NOMO-1 treated with DMSO at 0.1 percent for 48 hours (cell line): ENCODE data around the gene GDF7.

ENCODE experiments used
- DNase-seq: peaks from one replicate; lab custom pipeline; 2025; ENCODE audit not compliant: unreplicated experiment; lab: John Stamatoyannopoulos, UW

GDF7 gene

DNA sequence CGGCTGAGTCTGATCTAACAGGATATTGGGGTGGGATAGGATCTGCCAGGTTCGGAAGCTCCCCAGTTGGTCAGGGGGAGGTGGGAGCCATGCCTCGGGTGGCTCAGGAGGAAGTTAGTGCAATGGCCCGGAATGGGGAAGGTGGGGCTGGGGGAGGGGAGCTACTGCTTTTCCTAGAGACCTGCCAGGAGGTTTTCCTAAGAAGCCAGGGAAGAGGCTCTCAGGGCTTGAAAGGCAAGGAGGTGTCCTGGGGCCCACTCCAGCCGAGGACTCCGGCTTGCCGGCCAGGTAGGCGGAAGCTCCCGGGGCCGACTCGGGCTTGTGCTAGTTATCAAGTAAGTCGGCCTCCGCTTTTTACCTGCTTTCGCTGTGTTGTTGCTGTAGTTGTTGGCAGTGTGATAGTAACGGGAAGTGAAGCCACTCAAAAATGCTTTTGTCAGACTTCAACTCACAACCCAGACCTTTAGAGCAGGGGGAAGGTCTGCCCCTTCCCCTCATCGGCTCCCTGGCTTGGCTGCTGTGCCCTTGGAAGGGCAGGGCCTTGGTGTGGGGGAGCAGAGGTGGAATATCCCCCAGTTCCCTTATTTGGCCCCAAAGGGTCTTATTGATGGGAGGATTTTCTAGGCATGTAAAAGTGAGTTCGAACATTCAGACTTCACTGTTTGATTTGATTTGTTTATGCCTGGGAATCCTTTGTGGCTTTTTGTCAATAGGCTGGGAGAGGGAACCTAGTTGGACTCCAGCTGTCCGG is 5.4 kb downstream of the GDF7 start:
- DNase-seq = no peak

DNA sequence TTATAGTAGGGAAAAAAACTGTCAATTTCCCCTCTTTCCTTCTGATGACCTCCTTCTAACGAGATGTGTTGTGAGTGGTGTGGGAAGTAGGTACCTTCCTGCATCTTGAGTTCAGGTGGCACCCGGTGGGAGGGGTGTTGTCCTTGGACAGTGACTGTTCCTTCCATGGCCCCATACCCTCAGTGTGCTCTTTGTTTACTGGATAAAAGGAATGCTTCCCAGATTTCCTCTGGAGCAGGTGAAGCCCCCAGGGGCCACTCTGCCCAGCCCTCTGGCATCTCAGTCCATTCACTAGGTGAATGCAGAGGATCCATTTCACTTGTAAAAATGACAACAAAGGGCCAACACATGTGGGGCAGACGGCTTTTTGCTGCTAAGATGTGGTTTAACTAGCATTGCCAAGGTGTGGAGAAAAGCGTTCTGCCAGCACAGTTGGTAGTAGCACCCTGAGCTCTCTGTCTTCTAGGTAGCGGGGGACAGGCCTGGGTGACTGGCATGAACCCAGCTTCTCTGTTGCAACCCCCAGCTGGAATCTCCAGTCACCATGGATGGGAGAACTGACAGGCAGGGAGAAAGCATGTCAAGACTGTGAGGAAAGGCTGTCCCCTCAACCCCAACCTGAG is 6.9 kb downstream of the GDF7 start:
- DNase-seq = no peak

DNA sequence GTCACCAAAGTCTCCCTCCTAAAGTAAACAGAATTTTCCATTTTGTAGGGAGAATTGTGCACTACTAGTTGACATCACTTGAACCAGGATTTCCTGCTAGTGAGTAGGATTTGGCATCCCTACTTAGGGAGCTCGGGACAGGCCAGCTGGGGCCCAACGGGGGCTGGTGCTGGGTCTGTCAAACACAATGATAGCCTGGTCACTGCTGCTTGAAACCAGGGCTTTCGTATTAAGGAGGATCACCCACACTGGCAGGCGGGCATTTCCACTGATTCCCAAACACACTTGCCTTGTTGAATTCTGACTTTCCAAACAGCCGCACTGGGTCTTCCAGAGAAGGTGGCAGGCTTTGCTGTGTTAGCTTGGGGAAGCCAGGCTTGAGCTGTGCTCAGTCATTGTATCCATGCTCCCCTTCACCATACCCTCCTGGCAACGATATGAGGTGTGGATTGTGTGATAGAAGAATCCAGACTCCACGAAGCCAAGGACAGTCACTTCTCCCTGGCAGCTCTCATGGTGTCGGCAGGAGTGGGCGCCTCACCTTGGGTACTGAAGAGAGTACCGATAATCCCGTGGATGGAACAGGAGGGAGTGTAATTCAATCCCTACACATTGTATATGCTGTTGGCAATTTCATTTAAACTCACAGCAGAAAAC is 7.5 kb downstream of the GDF7 start:
- DNase-seq = no peak

DNA sequence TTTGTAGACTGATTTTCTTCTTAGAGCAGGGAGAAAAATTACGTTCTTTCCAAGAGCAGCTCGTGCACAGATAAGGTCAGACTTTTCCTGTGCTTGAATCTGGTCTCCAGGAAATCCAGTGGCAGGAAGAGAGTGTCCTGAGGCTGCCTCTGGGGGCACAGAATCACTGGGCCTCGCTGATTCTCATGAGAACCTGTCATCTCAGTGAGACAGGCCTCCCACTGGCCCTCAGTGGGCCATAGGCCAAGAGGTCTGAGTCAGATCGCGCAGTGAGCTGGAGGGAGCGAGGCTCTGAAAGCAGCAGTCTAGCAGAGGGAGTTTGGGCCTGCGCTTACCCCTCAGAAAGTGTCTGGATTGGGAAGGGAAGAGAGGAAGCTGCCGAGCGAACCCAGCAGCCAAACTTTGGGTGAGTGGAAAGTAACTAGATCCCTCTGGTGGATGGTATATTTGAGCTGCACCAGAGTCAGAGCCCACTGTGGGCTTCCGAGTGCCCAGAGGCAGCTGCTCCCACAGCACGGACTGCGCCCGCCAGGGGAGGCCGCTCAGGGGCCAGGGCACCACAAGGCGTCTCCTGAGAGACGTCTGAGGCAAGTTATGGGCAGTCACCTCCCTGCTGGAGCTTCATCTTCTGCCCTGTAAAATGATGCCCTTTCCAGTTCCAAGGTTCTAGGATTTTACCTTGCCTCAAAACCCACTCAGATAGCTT is 8.2 kb downstream of the GDF7 start:
- DNase-seq = no peak

DNA sequence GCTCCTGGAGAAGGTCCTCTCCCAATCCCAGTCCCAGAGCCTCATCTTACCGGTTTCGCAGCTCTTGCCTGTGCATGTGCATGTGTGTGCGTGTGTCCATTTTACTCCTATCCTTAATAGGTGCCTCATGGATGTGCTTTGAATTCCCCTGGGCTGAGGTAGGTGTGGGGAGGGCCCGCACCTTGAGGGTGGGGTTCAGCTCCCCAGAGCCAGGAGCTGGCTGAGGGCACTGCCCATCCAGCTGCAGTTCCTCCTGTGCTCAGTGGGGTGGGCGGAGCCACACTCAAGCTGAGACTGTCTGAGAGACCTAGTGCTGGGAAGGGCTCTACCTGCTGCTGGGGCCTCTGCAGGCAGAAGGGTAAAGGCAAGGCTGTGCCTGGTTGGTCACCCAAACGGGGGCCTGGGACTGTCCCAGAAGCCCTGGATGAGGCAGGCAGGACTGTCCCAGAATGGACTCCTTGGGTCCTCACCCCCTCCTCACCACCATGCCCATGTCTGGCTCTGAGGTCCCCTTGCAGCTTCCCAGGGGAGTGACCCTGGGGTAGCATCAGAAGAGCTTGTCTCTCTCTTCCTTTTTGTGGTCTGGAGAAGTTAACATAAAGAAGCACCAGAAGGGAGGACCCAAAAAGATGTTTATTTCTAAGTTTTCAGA is 8.9 kb downstream of the GDF7 start:
- DNase-seq = peak; percentile 13

GRCh38 chr2:20676353-20677215 is 9.6 kb downstream of the GDF7 start:
- DNase-seq = no peak

DNA sequence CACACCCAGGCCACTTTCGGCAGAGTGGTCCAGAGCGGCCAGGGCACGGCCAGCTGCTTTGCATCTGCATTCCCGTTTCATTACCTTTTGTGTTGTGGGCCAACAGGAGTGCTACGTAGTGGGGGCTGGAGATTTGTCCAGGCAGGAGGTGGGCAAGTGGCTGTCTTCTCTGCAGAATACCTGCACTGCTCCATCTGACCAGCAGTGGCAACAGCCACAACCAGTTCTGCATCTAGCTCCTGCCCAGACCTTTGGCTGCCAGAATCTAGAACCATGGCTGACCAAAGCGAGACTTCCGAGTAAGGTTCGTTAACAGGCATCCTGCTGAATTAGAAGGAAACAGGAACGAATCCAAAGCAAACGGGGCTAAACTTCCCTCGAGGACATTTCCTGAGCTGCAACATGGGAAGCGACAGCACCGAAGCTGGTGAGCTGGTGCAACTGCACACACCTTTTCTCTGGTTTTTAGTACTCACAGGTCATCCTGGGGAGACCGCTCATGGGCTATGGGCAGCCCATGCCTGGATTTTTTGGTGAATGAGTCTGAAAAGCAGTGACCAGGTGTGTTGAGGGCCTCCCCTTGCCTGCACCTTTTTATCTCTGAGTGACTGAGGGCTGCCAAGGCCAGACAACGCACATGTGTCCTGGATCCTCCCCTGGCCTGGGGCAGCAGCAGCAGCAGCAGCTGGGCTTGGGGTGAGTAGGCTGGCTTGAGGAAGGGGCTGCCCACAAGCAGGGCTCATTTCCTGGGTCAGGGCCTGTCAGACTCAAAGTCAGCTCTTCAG is 10.5 kb downstream of the GDF7 start:
- DNase-seq = no peak

GRCh38 chr2:20678086-20678395 is 11.1 kb downstream of the GDF7 start:
- no peak for DNase-seq

DNA sequence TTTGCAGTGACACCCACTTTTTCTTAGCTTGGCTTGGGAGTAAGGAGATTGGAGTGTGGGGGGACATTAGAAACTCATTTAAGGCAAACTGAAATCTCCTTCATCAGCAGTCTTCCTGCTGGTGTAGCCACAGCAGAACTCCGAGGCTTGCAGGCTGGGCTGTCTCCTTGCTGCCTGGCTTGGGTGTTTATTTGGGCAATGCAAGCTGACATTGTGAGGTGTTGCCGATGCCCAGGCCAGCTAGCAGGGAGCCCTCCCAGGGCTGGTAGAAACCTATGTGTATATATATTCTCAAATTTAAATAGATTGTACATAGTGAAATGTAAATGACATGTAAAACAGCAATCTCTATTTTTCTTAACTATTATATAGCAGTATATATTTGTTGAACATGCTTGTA is 11.8 kb downstream of the GDF7 start:
- no peak for DNase-seq

DNA sequence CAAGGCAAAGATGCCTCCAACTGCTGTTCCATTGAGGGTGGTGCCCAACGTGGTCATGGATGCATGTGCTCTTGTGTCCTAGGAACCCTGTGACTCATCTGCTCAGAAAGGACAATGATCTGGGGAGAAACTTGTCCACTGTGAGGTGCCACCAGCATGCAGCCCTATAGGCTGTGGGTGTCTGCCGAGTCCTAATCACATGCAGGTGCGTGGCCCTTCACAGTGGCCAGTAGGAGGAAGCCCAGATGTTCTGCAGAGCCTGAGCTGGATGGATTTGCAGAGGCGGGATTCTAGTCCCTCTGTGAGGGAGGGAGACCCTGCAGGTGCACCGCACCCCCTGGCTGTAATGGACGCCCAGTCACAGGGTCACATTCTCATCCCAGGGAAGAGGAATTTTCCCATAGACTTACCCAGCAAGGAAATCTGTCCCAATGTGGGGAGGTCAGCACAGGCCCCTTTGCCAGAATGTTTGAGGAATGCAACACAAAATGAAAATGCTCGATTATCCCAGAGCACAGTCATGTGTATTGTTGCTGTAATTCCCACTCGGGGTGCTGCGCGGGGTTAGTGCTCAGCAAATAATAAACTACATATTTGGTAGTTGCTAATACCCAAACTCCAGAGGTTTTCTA is 13.9 kb downstream of the GDF7 start:
- DNase-seq = no peak

GRCh38 chr2:20682167-20682920 is 15.4 kb downstream of the GDF7 start:
- DNase-seq = no peak

DNA sequence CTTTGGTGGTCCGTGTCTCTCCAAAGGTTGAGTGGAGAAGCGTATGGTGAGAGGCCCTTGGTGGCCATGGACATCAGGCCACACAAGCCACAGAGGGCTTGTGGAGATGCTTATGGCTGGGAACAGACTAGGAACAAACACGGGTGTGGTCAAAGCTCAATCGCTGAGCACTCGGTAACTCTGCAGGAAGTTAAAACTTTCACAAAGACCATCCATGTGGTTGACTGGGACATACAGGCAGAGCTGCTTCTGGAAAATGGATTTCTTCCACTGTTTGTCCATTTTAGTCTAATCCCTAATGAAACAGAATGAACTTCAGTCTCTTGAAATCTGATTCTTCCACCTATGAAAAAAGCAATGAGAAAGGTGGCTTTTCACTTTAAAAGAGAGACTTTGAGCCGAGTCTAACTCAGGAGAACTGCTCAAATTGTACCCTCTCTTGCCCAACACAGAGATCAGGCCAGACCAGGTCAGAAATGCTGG is 17.7 kb downstream of the GDF7 start:
- no peak for DNase-seq

- no peak for DNase-seq
Measured at GRCh38 chr2:20687260-20687832, 20.4 kb downstream of the GDF7 start.

GRCh38 chr2:20689428-20690264 is 22.7 kb downstream of the GDF7 start:
- DNase-seq = no peak

DNA sequence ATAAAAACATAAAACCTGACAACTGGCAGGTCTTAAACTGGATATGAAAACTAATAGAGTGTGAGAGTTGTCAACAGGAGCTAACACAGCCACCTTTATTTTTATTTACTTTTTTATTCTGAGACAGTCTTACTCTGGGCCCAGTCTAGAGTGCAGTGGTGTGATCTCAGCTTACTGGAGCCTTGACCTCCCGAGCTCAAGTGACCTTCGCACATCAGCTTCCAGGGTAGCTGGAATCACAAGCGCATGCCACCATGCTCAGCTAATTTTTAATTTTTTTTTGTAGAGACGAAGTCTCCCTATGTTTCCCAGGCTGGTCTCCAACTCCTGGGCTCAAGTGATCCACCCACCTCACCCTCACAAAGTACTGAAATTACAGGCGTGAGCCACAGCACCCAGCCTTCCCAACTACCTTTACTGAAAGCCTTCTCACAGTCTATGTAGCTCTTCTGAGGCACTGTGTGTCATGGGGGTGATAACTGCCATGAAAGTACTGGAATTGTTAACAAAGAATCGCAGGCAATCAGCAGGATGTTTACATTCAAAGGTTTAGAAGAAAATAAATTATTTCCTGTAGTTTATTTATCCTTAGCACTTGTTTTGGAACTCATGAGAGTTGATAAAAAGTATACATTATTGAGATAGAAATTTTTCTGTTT is 24.3 kb downstream of the GDF7 start:
- DNase-seq = no peak

GRCh38 chr2:20692081-20692480 is 25.1 kb downstream of the GDF7 start:
- no peak for DNase-seq

DNA sequence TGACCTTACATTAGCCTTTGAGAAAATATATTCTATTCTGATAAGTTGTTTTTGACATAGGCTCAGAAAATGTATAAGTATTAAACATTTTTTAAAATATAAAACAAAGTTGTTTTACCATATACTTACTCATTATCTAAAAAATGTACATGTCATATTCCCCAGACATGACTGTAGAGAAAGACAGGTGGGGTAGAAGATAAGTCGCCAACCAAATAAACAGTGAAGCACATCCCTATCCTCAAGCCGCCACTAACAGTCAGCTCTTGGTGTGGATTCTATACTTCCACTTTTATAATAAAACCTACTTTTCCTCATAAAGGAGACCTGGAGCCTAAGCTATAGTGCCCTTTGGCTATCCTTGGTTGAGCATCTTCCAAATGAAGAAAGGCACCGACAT is 26.4 kb downstream of the GDF7 start:
- DNase-seq = no peak
